GM12878 (cell line): Measurements from ENCODE around the gene SEMA3C. TPM values are rescaled to one million over a fixed set of nuclear protein-coding genes. Genes with fewer than 3 reads are reported as not detected.

ENCODE experiments used
- ATAC-seq: fragments of 200-7000 bp; cut with Tn5 transposase; 3 replicates; pipeline ENCODE4 v1.9.1; 2020; ENCODE audit warnings: mild to moderate bottlenecking, moderate library complexity
- BruUV-seq: library from RNA; stranded (reverse); fragments of 400-500 nt; replicated peaks from 2 replicates; lab custom pipeline; 2021; lab: Mats Ljungman, UMichigan
- CTCF ChIA-PET: fragments of 300-600 bp; sonication (Branson Sonifier 250); formaldehyde crosslinking; extraction: SDS; loops from one replicate; lab custom pipeline; 2021; ENCODE audit warnings: inconsistent platforms; lab: Yijun Ruan, JAX
- POLR2A ChIA-PET: fragments of 350-600 bp; formaldehyde crosslinking; extraction: SDS; loops from one replicate; lab custom pipeline; 2021; ENCODE audit warnings: inconsistent platforms; lab: Charles Lee
- RAD21 ChIA-PET: fragments of 300-600 bp; sonication (Branson Sonifier 250); formaldehyde crosslinking; loops from one replicate; lab custom pipeline; 2023; ENCODE audit warnings: antibody characterized with exemption; ENCODE audit not compliant: unreplicated experiment; lab: Charles Lee
- SMC1A ChIA-PET: fragments of 300-600 bp; sonication (Branson Sonifier 250); formaldehyde crosslinking; loops from one replicate; lab custom pipeline; 2023; ENCODE audit not compliant: unreplicated experiment, uncharacterized antibody; lab: Charles Lee
- DNase-seq: peaks from one replicate; pipeline ENCODE4 v3.0.0-alpha.2; 2011; ENCODE audit warnings: low read depth, low spot score
- FAIRE-seq: peaks from 3 replicates; lab custom pipeline; 2011; peaks lifted over from hg19 to GRCh38; lab: Jason Lieb, UNC
- H2AFZ ChIP-seq: 2 replicates; pipeline ENCODE4 v1.6.0; 2011; ENCODE audit warnings: low read depth, low read length, control low read depth; ENCODE audit not compliant: control insufficient read depth
- H3K27ac ChIP-seq: 2 replicates; pipeline ENCODE4 v1.5.1; 2011; ENCODE audit warnings: control low read depth; ENCODE audit not compliant: control insufficient read depth, insufficient read depth
- H3K27me3 ChIP-seq, 2 experiments: replicated peaks in 1 of 2; 2 replicates each; pipeline versions ENCODE4 v1.6.0 to v1.6.1; 2011; ENCODE audit warnings: low read length in 1 of 2; ENCODE audit not compliant: control insufficient read depth in 2 of 2, insufficient read depth in 2 of 2
- H3K36me3 ChIP-seq, 2 experiments: 2 replicates each; pipeline ENCODE4 v1.5.1; 2011; ENCODE audit warnings: low read length in 1 of 2; ENCODE audit not compliant: control insufficient read depth in 2 of 2, insufficient read depth in 2 of 2
- H3K4me1 ChIP-seq: 2 replicates; pipeline ENCODE4 v1.6.1; 2011; ENCODE audit warnings: mild to moderate bottlenecking, low read length, moderate library complexity, mixed read lengths; ENCODE audit not compliant: control insufficient read depth, insufficient read depth
- H3K4me2 ChIP-seq: 2 replicates; pipeline ENCODE4 v1.6.0; 2011; ENCODE audit warnings: control low read depth; ENCODE audit not compliant: control insufficient read depth, insufficient read depth
- H3K4me3 ChIP-seq: fragments of 200-600 bp; sonication (generic); 2 replicates; pipeline ENCODE4 v1.5.1; 2016
- H3K79me2 ChIP-seq: 2 replicates; pipeline ENCODE4 v1.6.0; 2011; ENCODE audit warnings: low read length; ENCODE audit not compliant: control insufficient read depth, insufficient read depth
- H3K9ac ChIP-seq: 2 replicates; pipeline ENCODE4 v1.8.0; 2011; ENCODE audit warnings: low read length, control low read depth, mixed read lengths; ENCODE audit not compliant: control insufficient read depth, insufficient read depth
- H3K9me3 ChIP-seq: replicated peaks from 3 replicates; pipeline ENCODE4 v1.5.1; 2011; ENCODE audit warnings: mild to moderate bottlenecking, low read length; ENCODE audit not compliant: control insufficient read depth, insufficient read depth
- H4K20me1 ChIP-seq: 2 replicates; pipeline ENCODE4 v1.6.0; 2011; ENCODE audit not compliant: control insufficient read depth, insufficient read depth
- BACH1 ChIP-seq: fragments of 450-650 bp; IDR thresholded peaks from 2 replicates; pipeline ENCODE4 v1.6.1; 2017; ENCODE audit warnings: mild to moderate bottlenecking, borderline replicate concordance
- JUNB ChIP-seq: IDR thresholded peaks from 2 replicates; pipeline ENCODE4 v1.6.1; 2016; ENCODE audit warnings: antibody characterized with exemption, mild to moderate bottlenecking
- RCOR1 ChIP-seq: conservative IDR thresholded peaks from 2 replicates; pipeline ENCODE4 v1.6.1; 2012; ENCODE audit warnings: low read depth, low read length, improper control_type of control experiment
- WGBS: methylation state at CpG from one replicate; pipeline ENCODE4 v1.1.6; 2016; ENCODE audit warnings: low lambda C conversion rate; ENCODE audit not compliant: insufficient replicate concordance, insufficient coverage; ENCODE audit errors: missing lambda C conversion rate; 5-methylcytosine and 5-hydroxymethylcytosine counted together
- in situ Hi-C: fragments of 300-500 bp; cut with MboI; formaldehyde crosslinking; loops from 9 replicates; pipeline ENCODE4 v1.14.3; 2018; ENCODE audit warnings: mixed read lengths
- intact Hi-C: fragments of 100-400 bp; cut with micrococcal nuclease; formaldehyde crosslinking; loops from one replicate; pipeline ENCODE4 v1.14.2; 2022; ENCODE audit not compliant: unreplicated experiment
- polyA plus RNA-seq, 11 experiments: library from polyadenylated mRNA; depleted of rRNA in 4 of 11; unstranded in 6 of 11; stranded (reverse) in 5 of 11; fragments of >200 nt; fragmentation: Nextera tagmentation in 4 of 11; fragmentation: Illumina TruSeq in 1 of 11; extraction: Ambion mirVana in 4 of 11; extraction: Trizol in 1 of 11; gene quantifications; 1 replicate in 1 of 11; 2 replicates in 10 of 11; pipeline versions ENCODE4 v1.2.1 to v1.2.3, GENCODE V29; 2011 to 2016; ENCODE audit warnings: inconsistent platforms in 2 of 11, missing spikeins in 2 of 11, low read depth in 1 of 11
- total RNA-seq, 4 experiments: library from RNA; depleted of rRNA in 3 of 4; stranded (reverse); fragments of >200 nt in 3 of 4; fragmentation: Illumina TruSeq in 1 of 4; extraction: Trizol in 1 of 4; gene quantifications; 2 replicates each; pipeline versions ENCODE4 v1.2.1 to v1.2.3, GENCODE V29; 2013 to 2021
- TF ChIP-seq, protein P1 (sequence below): fragments of 450-650 bp; IDR thresholded peaks from 2 replicates; pipeline ENCODE4 v1.6.1; 2016; ENCODE audit warnings: mild to moderate bottlenecking, moderate library complexity, borderline replicate concordance
- TF ChIP-seq, protein P2 (sequence below): fragments of 450-650 bp; IDR thresholded peaks from 2 replicates; pipeline ENCODE4 v1.6.1; 2017; ENCODE audit warnings: low read depth, mild to moderate bottlenecking, moderate library complexity
- TF ChIP-seq, protein P3 (sequence below): fragments of 450-650 bp; IDR thresholded peaks from 2 replicates; pipeline ENCODE4 v1.6.1; 2017; ENCODE audit warnings: mild to moderate bottlenecking

SEMA3C gene
- total and polyA plus RNA-seq, 10 of the 15 experiments (the other 5 are each of a cell fraction or from before 2014, with no cell fraction given) = 0.01 to 0.41 (median 0.11) TPM; not detected in 6

DNA sequence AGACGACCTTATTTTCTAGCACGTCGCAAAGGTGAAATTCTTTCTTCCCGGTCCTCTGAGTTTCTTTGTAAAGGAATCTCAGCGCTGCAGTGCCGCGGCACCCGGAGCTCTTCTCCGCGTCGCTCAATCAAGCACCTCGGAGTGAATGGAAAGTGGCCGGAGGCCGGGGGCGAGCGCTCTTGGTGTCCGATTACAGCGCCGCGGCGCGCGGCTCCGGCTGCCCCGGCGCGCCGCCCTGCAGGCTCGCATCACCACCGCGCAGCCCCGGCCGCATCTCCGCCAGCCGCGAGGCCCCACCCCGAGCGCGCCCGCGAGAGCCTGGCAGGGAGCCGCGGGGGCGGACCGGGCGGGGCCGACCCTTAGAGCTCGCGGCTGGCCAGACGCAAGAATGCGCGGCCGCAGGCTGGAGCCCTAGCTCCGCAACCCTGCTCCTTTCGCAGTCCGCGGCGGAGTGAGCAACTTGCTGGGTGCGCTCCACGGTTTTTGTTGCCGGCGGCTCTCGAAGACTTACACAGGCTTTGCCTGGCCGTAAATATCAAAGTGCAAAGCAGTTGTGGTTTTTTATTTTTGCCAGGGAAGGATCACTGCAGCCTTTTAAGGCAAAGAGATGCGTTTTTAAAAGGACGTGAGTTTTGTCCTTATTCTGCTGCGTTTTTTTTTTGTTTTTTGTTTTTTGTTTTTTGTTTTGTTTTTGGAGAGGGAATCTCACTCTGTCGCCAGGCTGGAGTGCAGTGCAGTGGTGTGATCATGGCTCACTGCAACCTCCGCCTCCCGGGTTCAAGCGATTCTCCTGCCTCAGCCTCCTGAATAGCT lies at the start of gene SEMA3C (continued):
- TF ChIP-seq, protein P1, sequence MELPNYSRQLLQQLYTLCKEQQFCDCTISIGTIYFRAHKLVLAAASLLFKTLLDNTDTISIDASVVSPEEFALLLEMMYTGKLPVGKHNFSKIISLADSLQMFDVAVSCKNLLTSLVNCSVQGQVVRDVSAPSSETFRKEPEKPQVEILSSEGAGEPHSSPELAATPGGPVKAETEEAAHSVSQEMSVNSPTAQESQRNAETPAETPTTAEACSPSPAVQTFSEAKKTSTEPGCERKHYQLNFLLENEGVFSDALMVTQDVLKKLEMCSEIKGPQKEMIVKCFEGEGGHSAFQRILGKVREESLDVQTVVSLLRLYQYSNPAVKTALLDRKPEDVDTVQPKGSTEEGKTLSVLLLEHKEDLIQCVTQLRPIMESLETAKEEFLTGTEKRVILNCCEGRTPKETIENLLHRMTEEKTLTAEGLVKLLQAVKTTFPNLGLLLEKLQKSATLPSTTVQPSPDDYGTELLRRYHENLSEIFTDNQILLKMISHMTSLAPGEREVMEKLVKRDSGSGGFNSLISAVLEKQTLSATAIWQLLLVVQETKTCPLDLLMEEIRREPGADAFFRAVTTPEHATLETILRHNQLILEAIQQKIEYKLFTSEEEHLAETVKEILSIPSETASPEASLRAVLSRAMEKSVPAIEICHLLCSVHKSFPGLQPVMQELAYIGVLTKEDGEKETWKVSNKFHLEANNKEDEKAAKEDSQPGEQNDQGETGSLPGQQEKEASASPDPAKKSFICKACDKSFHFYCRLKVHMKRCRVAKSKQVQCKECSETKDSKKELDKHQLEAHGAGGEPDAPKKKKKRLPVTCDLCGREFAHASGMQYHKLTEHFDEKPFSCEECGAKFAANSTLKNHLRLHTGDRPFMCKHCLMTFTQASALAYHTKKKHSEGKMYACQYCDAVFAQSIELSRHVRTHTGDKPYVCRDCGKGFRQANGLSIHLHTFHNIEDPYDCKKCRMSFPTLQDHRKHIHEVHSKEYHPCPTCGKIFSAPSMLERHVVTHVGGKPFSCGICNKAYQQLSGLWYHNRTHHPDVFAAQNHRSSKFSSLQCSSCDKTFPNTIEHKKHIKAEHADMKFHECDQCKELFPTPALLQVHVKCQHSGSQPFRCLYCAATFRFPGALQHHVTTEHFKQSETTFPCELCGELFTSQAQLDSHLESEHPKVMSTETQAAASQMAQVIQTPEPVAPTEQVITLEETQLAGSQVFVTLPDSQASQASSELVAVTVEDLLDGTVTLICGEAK = no peak

DNA sequence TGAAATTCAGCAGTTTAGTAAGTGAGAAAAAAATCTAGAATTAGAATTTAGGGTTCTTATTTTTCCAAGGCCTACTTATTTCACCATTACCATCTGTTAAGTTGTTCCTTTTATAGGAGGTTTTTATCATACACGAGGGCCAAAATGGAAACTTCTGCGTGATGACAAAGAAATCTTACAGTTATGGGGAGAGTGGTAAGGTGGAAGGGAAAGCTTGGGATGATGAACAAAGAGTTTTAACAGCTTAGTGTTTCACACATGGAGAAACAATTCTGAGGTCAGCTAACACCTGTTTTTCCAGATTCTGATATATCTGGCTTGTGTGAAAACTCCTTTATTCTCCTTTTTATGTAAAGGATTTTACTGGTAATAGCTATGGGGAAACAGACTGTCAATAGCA lies 49.8 kb upstream of the SEMA3C start:
- ChIA-PET RAD21 (no interaction called here), POLR2A (no interaction called here), SMC1A (no interaction called here), CTCF (no interaction called here)
- H3K27me3 ChIP-seq = no peaks in the 10 kb centered on the region
- 0% methylated on average over 2 of the region's 2 CpGs for WGBS
- no peaks in the 10 kb centered on the region for H3K4me1 ChIP-seq
- no peak overlapping the region for H2AFZ ChIP-seq
- ATAC-seq (no peak), FAIRE-seq (no peak)
- no peak overlapping the region for H3K27ac ChIP-seq
- no peaks in the 10 kb centered on the region for H4K20me1 ChIP-seq
- H3K4me2 ChIP-seq = no peak overlapping the region
- no peaks in the 10 kb centered on the region for H3K9me3 ChIP-seq
- no TSS peak for BruUV-seq
- H3K79me2 ChIP-seq = no peaks in the 10 kb centered on the region
- no peak overlapping the region for H3K4me3 ChIP-seq
- H3K9ac ChIP-seq = no peak overlapping the region
- TF ChIP-seq JUNB (no peak), BACH1 (no peak), RCOR1 (no peak)
- TF ChIP-seq, protein P2, sequence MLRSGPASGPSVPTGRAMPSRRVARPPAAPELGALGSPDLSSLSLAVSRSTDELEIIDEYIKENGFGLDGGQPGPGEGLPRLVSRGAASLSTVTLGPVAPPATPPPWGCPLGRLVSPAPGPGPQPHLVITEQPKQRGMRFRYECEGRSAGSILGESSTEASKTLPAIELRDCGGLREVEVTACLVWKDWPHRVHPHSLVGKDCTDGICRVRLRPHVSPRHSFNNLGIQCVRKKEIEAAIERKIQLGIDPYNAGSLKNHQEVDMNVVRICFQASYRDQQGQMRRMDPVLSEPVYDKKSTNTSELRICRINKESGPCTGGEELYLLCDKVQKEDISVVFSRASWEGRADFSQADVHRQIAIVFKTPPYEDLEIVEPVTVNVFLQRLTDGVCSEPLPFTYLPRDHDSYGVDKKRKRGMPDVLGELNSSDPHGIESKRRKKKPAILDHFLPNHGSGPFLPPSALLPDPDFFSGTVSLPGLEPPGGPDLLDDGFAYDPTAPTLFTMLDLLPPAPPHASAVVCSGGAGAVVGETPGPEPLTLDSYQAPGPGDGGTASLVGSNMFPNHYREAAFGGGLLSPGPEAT = no peak
- TF ChIP-seq, protein P3, sequence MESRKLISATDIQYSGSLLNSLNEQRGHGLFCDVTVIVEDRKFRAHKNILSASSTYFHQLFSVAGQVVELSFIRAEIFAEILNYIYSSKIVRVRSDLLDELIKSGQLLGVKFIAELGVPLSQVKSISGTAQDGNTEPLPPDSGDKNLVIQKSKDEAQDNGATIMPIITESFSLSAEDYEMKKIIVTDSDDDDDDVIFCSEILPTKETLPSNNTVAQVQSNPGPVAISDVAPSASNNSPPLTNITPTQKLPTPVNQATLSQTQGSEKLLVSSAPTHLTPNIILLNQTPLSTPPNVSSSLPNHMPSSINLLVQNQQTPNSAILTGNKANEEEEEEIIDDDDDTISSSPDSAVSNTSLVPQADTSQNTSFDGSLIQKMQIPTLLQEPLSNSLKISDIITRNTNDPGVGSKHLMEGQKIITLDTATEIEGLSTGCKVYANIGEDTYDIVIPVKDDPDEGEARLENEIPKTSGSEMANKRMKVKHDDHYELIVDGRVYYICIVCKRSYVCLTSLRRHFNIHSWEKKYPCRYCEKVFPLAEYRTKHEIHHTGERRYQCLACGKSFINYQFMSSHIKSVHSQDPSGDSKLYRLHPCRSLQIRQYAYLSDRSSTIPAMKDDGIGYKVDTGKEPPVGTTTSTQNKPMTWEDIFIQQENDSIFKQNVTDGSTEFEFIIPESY = no peak
- TF ChIP-seq, all 136 proteins: peak for 0
- no peaks in the 10 kb centered on the region for H3K36me3 ChIP-seq
- intact Hi-C loops = loop anchor here (10.0 kb wide), 1 partner anchor 64 kb away; no protein-coding TSS in a partner anchor
- in situ Hi-C loops = no loop called here
- no peak for DNase-seq
